ENCODE results near the gene HOXB7.

The HOXB7 gene

GRCh38 chr17:48636177-48637018 lies 25.6 kb upstream of the HOXB7 start:
- peak in 8 of 51 donors; percentile 0 to 30 (median 7) for DNase-seq

GRCh38 chr17:48634493-48635208 lies 23.8 kb upstream of the HOXB7 start:
- DNase-seq = no peak

- DNase-seq = no peak
These were observed 22.5 kb upstream of the HOXB7 start for GRCh38 chr17:48633266-48633677.

GRCh38 chr17:48632579-48633265 lies 21.9 kb upstream of the HOXB7 start:
- DNase-seq = no peak

GRCh38 chr17:48631693-48632578 lies 21.1 kb upstream of the HOXB7 start:
- DNase-seq = no peak

GRCh38 chr17:48630925-48631692 lies 20.3 kb upstream of the HOXB7 start:
- DNase-seq = no peak

GRCh38 chr17:48630009-48630924 lies 19.4 kb upstream of the HOXB7 start:
- no peak for DNase-seq

- no peak for DNase-seq
These were observed 18.6 kb upstream of the HOXB7 start for GRCh38 chr17:48629411-48629759.

GRCh38 chr17:48628649-48629410 lies 18.0 kb upstream of the HOXB7 start:
- DNase-seq = no peak

GRCh38 chr17:48627623-48628521 lies 17.1 kb upstream of the HOXB7 start:
- DNase-seq = no peak

- DNase-seq = no peak
These were observed 16.3 kb upstream of the HOXB7 start for GRCh38 chr17:48627118-48627597.

- DNase-seq = no peak
These were observed 15.7 kb upstream of the HOXB7 start, which contains the start of gene HOXB9 for GRCh38 chr17:48626245-48627117. TSS of gene HOXB9 (minus strand) at chr17:48626358. CDS start at chr17:48626269, 89 bp downstream.

GRCh38 chr17:48625495-48626244 lies 14.9 kb upstream of the HOXB7 start:
- DNase-seq = no peak

- DNase-seq = peak in 2 of 51 donors; percentile 10 to 16
These were observed 14.0 kb upstream of the HOXB7 start for GRCh38 chr17:48624544-48625494.
